Endodermal cell (in vitro differentiated cells): ENCODE measurements around the gene THSD4. TPM values are rescaled to one million over a fixed set of nuclear protein-coding genes. Genes with fewer than 3 reads are reported as not detected.

Source experiments
- DNase-seq: peaks from one replicate; pipeline ENCODE4 v3.0.0-alpha.2; 2017
- H3K27ac ChIP-seq: 2 replicates; pipeline ENCODE4 v1.5.1; 2013; ENCODE audit warnings: mild to moderate bottlenecking, low read depth, low read length, moderate library complexity
- H3K27me3 ChIP-seq: 2 replicates; pipeline ENCODE4 v1.6.1; 2013; ENCODE audit warnings: mild to moderate bottlenecking, low read length, moderate library complexity; ENCODE audit not compliant: insufficient read depth, control insufficient read depth, poor library complexity, severe bottlenecking
- H3K36me3 ChIP-seq: 2 replicates; pipeline ENCODE4 v1.7.0; 2013; ENCODE audit warnings: mild to moderate bottlenecking, low read length, moderate library complexity; ENCODE audit not compliant: control insufficient read depth, insufficient read depth
- H3K4me1 ChIP-seq: one replicate; pipeline ENCODE4 v1.7.0; 2013; ENCODE audit warnings: low read length; ENCODE audit not compliant: control insufficient read depth, insufficient read depth
- H3K4me3 ChIP-seq: 2 replicates; pipeline ENCODE4 v1.5.1; 2013; ENCODE audit warnings: mild to moderate bottlenecking, low read length, moderate library complexity
- H3K9ac ChIP-seq: 2 replicates; pipeline ENCODE4 v1.6.1; 2013; ENCODE audit warnings: mild to moderate bottlenecking, low read length, moderate library complexity; ENCODE audit not compliant: poor library complexity, severe bottlenecking; ENCODE audit errors: extremely low read depth
- H3K9me3 ChIP-seq: 2 replicates; pipeline ENCODE4 v1.6.1; 2013; ENCODE audit warnings: mild to moderate bottlenecking, low read length, moderate library complexity; ENCODE audit not compliant: control insufficient read depth
- H3K27ac Mint-ChIP-seq: 2 replicates; pipeline ENCODE4 v1.8.0; 2020; ENCODE audit warnings: mixed read lengths
- H3K27me3 Mint-ChIP-seq: 2 replicates; pipeline ENCODE4 v1.8.0; 2021; ENCODE audit warnings: mild to moderate bottlenecking, mixed read lengths; ENCODE audit not compliant: insufficient read depth
- H3K36me3 Mint-ChIP-seq: 2 replicates; pipeline ENCODE4 v1.8.0; 2020; ENCODE audit warnings: low read depth, mixed read lengths
- H3K4me1 Mint-ChIP-seq: 2 replicates; pipeline ENCODE4 v1.8.0; 2020; ENCODE audit warnings: mixed read lengths
- H3K4me3 Mint-ChIP-seq: 2 replicates; pipeline ENCODE4 v1.8.0; 2020; ENCODE audit warnings: mild to moderate bottlenecking, moderate library complexity, mixed read lengths
- H3K9me3 Mint-ChIP-seq: 2 replicates; pipeline ENCODE4 v1.8.0; 2020; ENCODE audit warnings: mild to moderate bottlenecking, mixed read lengths
- CTCF ChIP-seq: fragments of 200-600 bp; sonication (generic); conservative IDR thresholded peaks from 2 replicates; pipeline ENCODE4 v1.5.0; 2021; ENCODE audit warnings: antibody characterized with exemption, mild to moderate bottlenecking
- WGBS, 2 experiments: methylation state at CpG; one replicate each; pipeline versions ENCODE4 v1.1.5 to v1.1.7; 2013; ENCODE audit warnings: missing lambda C conversion rate in 2 of 2, mixed read lengths in 1 of 2; ENCODE audit not compliant: insufficient coverage in 1 of 2, insufficient read length in 1 of 2; 5-methylcytosine and 5-hydroxymethylcytosine counted together
- total RNA-seq, 2 donors: library from RNA; stranded (reverse); fragmentation: NEBNext Ultra II Directional in 1 of 2; extraction: Animal tissue kit (Norgen Biotek cat#: 25700) in 1 of 2; gene quantifications; 2 replicates in 1 of 2; 3 replicates in 1 of 2; pipeline ENCODE4 v1.2.1, GENCODE V29; 2021

The THSD4 gene
- total RNA-seq, 2 donors from 2014 or later: 4.6 to 5.4 TPM

- DNase-seq: no peak
- H3K27me3 ChIP-seq: no peaks in the 10 kb centered on the region
- no peak overlapping the region for H3K27ac ChIP-seq
- H3K36me3 ChIP-seq: no peaks in the 10 kb centered on the region
- Mint-ChIP-seq H3K27me3 (no peaks in the 10 kb centered on the region), H3K27ac (no peak overlapping the region), H3K4me1 (peaks cover 5% of the 10 kb centered on the region), H3K9me3 (no peaks in the 10 kb centered on the region), H3K4me3 (no peak overlapping the region), H3K36me3 (no peaks in the 10 kb centered on the region)
- no peak for TF ChIP-seq CTCF
- peaks cover 2% of the 10 kb centered on the region for H3K4me1 ChIP-seq
- no peaks in the 10 kb centered on the region for H3K9me3 ChIP-seq
- no peak overlapping the region for H3K4me3 ChIP-seq
- H3K9ac ChIP-seq: no peak overlapping the region
- WGBS, 2 experiments: 86 to 95% methylated on average over 4 to 7 of the region's 7 CpGs
Measured at GRCh38 chr15:71444032-71444810, 328.9 kb downstream of the THSD4 start.

- Mint-ChIP-seq H3K27me3 (no peaks in the 10 kb centered on the region), H3K36me3 (no peaks in the 10 kb centered on the region), H3K4me3 (no peak overlapping the region), H3K27ac (no peak overlapping the region), H3K4me1 (peaks cover 5% of the 10 kb centered on the region), H3K9me3 (no peaks in the 10 kb centered on the region)
- DNase-seq: no peak
- 84 to 99% methylated on average over 4 to 5 of the region's 5 CpGs for WGBS, 2 experiments
- Histone ChIP-seq H3K4me3 (no peak overlapping the region), H3K4me1 (peaks cover 2% of the 10 kb centered on the region), H3K36me3 (no peaks in the 10 kb centered on the region), H3K9me3 (no peaks in the 10 kb centered on the region), H3K27me3 (no peaks in the 10 kb centered on the region), H3K27ac (no peak overlapping the region), H3K9ac (no peak overlapping the region)
- TF ChIP-seq CTCF: no peak
Measured at GRCh38 chr15:71444866-71445590, 329.8 kb downstream of the THSD4 start.

GRCh38 chr15:71447328-71448250, 332.3 kb downstream of the THSD4 start:
- H3K9me3 ChIP-seq: no peaks in the 10 kb centered on the region
- H3K4me1 Mint-ChIP-seq: peaks cover 16% of the 10 kb centered on the region

More at GRCh38 chr15:71447328-71448250, 332.3 kb downstream of the THSD4 start:
- no peak overlapping the region for H3K4me3 ChIP-seq
- DNase-seq: peak; percentile 61
- H3K4me3 Mint-ChIP-seq: no peak overlapping the region
- no peaks in the 10 kb centered on the region for H3K27me3 ChIP-seq
- peaks cover 6% of the 10 kb centered on the region for H3K4me1 ChIP-seq
- H3K27me3 Mint-ChIP-seq: no peaks in the 10 kb centered on the region
- H3K36me3 ChIP-seq: no peaks in the 10 kb centered on the region
- TF ChIP-seq CTCF: no peak
- no peak overlapping the region for H3K27ac ChIP-seq
- H3K27ac Mint-ChIP-seq: no peak overlapping the region
- H3K9me3 Mint-ChIP-seq: no peaks in the 10 kb centered on the region
- WGBS, 2 experiments: 85% methylated on average over 7 to 8 of the region's 8 CpGs
- H3K9ac ChIP-seq: no peak overlapping the region
- no peaks in the 10 kb centered on the region for H3K36me3 Mint-ChIP-seq
